ENCODE data around the gene ZDHHC20.

Gene ZDHHC20

DNA sequence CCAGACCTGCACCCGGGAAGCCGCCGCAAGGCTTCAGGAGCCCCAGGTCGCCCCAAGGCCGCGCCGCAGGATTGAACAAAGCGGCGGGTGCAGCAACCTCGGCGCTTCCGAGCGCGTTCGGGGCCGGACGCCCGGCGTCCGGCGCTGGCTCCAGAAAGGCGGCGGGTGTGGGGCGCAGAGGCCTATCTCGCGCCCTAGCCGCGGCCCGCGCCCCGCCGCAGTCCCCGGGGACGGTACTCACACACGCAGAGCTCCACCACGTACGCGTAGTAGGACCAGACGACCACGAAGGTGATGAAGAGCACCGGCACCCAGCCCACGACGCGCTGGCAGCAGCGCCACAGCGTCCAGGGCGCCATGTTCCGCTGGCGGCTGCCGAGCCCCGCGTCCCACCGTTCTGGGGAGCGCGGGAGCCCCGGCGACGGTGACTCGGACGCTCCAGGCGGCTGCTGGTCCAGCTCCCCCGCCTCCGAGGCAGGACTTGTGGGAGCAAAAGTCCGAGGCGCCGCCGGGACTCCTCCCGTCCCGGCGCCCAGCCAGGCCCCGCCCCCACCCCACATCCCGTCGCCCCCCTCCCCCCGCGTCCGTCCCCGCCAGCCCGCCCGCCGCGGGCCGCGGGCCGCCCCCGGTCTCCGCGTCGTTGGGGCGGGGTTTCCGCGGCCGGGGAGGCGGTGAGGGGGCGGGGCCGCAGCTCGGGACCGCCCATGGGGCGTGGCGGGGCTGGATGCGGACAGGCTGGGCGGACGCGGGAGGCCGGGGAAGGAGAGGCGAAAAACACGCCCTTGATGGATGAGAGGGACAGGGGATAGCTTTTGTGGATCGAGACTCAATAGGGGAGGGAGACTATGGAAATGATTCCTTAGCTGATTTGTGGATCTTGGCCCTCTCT, at the start of gene ZDHHC20:
Gene ZDHHC20, minus strand, starts transcription at position 491 of the 889 bp plus-strand sequence. Its CDS starts 132 bp downstream, at position 359.
- peak; percentile 17 for DNase-seq

DNA sequence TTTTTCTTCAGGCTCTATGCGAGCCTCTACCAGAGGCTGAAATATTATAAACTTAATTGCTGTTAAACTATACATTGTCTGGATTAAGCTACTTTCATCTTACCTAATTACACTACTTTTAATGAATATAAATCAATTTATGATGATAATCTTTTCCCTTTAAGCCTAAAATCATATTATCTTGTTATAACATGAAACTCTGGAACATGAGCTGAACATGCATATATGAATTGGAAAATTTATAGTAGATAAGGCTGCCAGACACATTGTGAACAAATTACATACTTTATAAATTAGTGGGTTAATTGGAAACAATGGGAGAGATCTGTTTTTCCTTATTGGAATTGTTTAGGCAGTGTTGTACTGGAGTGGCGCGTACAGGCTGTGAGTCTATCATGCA, 45.3 kb upstream of the ZDHHC20 start:
- DNase-seq = no peak

DNA sequence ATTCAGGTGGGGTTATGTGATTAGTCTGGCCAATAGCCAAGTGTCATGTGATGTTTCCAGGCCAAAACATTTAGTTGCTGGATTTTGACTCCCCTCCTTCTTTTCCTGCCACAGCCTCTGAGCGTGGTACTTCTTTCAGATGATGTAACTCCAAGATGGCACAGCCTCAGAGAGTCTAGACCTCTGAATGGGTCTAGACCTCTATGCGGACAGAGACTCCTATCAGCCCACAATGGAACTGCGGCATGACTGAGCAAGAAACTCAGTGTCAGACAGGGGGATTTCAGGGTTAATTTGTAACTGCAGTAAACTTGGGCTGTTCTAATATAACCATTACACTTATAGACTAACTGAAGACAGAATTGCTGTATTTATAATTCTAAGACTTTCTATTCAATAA, 42.6 kb upstream of the ZDHHC20 start:
- DNase-seq = no peak

DNA sequence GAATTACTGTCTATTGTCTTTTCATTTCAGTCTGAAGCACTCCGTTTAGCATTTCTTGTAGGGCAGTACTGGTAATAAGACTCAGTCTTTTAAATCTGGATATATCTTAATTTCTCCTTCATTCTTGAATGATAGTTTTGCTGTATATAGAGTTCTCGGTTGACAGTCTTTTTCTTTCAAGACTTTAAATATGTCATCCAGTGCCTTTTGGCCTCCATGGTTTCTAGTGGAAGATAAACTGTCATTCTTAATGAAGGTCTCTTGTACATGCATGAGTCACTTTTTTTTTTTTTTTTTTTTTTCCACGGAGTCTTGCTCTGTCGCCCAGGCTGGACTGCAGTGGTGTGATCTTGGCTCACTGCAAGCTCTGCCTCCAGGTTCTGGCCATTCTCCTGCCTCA, 27.2 kb upstream of the ZDHHC20 start:
- DNase-seq = no peak

GRCh38 chr13:21483748-21484147, 24.6 kb upstream of the ZDHHC20 start:
- DNase-seq = no peak

DNA sequence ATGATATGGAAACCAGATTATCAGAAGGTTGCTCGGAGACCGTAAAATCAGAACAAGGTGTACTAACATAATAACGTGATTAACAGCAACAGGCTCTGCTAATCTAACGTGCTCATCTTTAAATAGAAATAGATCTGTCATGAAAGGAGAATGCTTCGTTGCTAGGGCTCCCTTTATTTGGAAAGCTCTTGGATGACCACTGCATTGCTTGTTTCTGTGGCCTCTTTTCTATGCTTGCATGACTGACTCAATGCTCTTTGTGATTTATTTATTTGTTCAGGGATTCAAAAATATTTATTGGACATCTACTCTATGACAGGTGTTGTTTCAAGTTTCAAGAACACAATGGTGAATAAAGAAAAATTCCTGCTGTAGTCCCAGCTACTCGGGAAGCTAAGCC, 22.3 kb upstream of the ZDHHC20 start:
- DNase-seq = no peak

DNA sequence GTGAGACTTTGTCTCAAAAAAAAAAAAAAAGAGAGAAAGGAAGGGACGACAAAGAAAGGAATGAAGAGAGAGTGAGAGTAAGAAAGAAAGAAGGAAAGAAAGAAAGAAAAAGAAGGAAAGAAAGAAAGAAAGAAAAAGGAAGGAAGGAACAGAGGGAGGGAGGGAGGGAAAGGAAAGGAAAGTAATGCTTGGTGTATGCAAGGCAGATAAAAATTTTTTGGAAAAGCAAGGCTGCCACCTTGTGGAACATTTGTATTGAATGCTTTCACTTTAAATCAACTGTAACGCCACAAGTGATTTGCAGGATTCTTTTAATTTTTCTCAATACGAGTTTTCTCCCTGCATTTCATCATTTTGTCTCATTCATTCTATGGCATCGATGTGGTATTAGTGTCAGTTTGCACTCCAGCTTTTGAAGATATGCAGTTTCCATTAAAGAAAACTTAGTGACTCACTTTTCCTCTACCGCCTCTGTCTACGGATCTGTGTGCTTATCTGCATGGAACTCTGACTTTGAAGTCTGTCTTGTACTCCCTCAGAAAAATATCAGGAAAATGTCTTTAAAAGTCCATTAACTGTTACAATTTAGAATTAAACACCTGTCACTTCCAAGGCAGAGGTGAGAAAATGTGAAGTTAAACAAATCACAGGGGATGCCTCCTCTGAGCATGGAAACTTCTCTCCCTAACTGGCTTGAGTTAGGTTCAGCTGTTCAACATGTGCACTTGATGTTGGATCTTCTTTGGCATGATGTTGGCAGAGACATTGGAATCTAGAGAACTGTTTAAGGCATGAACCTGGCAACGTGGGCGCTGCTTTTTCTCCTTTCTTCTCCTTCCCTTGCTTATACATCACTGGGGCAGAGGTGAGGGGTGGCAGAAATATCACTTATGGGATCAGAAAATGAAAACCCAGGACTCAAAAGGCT, 20.0 kb upstream of the ZDHHC20 start:
- peak; percentile 72 for DNase-seq

- peak; percentile 58 for DNase-seq
These were observed 17.9 kb upstream of the ZDHHC20 start for GRCh38 chr13:21476893-21477472.

DNA sequence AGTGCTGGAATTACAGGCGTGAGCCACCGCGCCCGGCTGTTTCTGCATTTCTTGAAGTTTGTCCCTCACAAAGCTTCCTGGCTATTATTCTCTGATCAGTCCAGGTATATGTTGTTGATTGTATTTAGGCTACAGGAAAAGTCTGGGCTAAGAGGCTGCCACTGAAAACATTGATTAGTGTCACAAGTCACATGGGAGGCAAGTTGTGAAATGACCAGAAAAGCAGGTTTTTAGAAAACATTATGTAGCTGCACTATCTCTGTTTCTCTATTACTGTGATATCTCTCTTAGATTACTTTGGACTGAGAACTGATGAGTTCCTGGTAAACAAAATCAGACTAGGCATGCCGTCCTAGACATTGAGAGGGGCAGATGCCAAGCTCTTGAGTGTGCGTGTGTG, 16.0 kb upstream of the ZDHHC20 start:
- DNase-seq = no peak

DNA sequence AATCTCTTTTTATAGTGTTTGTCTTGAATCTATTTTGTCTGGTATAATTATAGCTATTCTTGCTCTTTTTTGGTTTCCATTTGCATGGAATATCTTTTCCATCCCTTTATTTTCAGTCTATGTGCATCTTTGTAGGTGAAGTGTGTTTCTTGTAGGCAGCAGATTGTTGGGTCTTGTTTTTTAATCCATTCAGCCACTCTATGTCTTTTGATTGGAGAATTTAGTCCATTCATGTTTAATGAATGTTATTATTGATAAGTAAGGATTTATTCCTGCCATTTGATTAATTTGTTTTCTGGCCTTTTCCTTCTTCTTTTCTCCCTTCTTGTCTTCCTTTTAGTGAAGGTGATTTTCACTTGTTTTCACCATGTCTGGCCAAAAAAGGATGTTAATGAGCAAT, 11.7 kb upstream of the ZDHHC20 start:
- DNase-seq = no peak

DNA sequence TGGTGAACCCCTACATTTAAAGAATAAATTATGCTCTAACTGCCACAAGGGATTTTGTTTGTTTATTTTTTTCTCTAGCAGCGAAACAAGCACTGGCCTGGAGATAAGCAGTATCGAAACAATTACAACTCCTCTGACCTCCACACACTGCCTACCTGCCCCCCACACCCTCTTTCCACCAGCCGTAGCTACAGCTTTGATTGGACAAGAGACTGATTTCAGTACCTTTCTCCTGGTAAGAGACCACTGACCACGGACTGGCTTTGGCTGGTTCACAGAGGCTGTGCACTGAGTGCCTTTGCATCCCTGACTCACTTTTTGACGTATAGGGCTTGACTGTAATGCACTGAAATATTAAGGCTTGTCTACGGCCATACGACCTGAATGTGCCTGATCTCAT, 7.4 kb upstream of the ZDHHC20 start:
- no peak for DNase-seq

- DNase-seq = no peak
These were observed 6.6 kb upstream of the ZDHHC20 start for GRCh38 chr13:21465710-21466160.

DNA sequence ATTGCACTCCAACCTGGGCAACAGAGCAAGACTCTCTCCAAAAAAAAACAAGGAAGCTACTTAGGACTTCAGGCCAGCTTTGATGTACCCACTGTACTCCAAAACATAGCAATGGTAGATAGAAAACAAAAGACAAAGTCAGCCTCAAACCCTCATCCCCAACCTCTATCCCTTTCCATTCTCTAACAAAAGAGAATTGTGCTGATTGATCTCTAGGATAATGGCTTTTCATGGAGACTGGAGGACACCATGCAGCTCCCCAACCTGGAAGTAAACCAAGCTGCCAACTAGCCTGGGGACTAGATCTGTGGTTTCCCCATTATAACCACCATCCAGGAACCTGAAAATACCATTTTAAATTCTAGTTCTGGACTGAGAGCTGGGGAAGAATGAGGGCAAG, 4.3 kb upstream of the ZDHHC20 start:
- no peak for DNase-seq

- no peak for DNase-seq
These were observed 2.0 kb upstream of the ZDHHC20 start for GRCh38 chr13:21461131-21461530.

DNA sequence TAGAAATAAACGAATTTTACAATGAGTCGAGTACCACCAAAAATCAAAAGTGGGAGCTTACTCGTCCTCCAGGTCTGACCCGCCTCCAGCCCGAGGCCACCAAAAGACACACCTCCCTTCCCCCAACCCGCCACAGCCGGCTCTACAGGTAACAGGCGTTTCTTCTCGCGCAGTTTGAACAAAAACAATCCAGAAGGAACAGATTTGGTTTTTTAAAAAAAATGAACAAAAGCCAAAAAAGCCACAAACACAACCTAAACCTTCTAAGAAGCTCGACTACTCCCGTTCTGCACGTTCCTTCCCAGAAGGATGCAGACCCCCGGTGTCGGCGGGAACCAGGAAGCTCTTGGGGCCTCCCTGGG, 671 bp downstream of the ZDHHC20 start:
- no peak for DNase-seq

- DNase-seq = no peak
These were observed 5.6 kb downstream of the ZDHHC20 start for GRCh38 chr13:21453387-21454081.

GRCh38 chr13:21450936-21451335, 8.2 kb downstream of the ZDHHC20 start:
- no peak for DNase-seq

DNA sequence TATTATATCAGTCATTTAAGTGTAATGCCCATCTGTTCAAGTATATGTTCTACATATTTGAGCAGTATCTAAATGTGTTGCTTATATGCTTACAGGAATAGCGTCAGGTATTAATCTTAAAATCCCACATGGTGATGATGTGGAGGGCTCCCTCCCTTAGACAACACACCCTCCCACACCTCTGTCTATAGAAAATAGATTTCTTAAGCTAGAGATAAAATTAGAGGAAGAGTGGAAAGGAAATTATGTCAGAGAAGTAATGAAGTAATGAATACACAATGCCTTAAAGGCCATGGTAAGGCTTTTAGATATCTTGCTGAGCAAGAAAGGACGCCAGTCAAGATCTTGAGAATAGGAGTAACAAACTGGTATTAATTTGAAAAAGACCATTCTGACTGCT, 12.4 kb downstream of the ZDHHC20 start:
- no peak for DNase-seq

DNA sequence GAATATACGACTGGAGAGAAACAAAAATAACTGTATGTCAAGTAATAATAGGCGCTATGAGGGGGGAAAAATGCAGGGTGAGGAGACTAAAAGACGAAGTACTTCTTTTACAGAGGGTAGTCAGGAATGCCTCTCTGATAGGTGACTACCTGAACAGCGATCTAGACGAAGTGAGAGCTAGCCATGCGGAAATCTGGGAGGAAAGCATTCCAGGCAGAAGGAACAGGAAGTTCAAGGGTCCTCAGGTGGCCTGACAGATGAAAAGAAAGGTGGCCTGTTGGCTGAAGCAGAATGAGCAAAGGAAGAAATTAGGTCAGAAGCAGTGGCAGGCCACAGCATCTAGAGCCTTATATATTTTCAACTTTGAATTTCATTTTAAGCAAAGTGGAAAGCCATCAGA, 13.3 kb downstream of the ZDHHC20 start:
- no peak for DNase-seq

DNA sequence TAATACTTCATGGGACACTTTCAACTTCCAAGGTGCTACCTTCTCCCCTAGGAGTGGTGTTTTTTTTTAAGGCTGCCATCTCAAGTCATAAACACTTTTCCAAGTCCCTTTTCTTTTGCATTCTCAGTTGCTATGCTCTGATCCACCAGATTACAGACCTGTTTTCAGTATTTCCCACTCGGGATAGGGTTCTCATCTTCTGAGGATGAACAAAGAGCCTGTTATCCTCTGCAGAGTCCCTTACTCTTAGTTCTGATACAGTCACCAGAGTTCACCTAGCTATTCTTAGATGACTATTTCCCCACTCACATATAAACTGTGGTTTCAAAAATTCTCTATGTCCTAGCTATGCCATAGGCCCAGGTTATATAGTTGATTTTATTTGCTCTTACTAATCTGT, 15.9 kb downstream of the ZDHHC20 start:
- no peak for DNase-seq

- DNase-seq = no peak
These were observed 22.5 kb downstream of the ZDHHC20 start for GRCh38 chr13:21436582-21436981.

DNA sequence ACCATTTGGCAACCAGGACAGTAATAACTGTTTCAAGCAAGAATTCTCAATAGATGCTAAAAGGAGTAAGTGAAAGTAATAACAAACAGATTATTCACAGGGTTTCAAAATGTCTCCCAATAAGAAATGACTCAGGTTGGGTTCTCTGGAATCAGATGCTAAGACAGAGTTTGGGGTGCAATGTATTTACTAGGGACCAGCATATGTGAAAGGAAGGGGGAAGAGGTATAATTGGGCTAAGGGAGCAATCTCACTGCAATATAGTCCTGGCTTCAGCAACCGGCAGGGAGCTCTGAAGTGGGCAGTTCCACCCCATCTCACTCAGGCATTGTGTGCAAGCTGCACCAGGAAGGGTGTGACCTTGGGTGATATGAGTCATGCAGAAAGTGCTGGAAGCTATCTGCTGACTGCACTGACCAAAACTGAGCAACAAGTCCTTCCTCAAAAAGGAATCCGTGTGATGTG, 23.4 kb downstream of the ZDHHC20 start:
- DNase-seq = no peak

GRCh38 chr13:21435231-21435630, 23.9 kb downstream of the ZDHHC20 start:
- no peak for DNase-seq
